Endothelial cell of umbilical vein (primary cell): ENCODE data around the gene RPL18A. TPM values are rescaled to one million over a fixed set of nuclear protein-coding genes. Genes with fewer than 3 reads are reported as not detected.

ENCODE experiments used
- BruUV-seq: library from RNA; stranded (reverse); fragments of 400-500 nt; replicated peaks from 2 replicates; lab custom pipeline; 2021; lab: Mats Ljungman, UMichigan
- CTCF ChIA-PET: fragments of 300-600, 350-600 bp; sonication (Branson Sonifier 250); formaldehyde crosslinking; loops from one replicate; lab custom pipeline; 2021; ENCODE audit warnings: antibody characterized with exemption, inconsistent platforms; lab: Charles Lee
- POLR2A ChIA-PET: fragments of 300-600, 350-600 bp; sonication (Branson Sonifier 250); formaldehyde crosslinking; loops from one replicate; lab custom pipeline; 2021; ENCODE audit warnings: antibody characterized with exemption, inconsistent platforms; lab: Charles Lee
- DNase-seq: peaks from one replicate; pipeline ENCODE4 v3.0.0-alpha.2; 2011; ENCODE audit warnings: low read depth, low spot score
- FAIRE-seq: peaks from 2 replicates; lab custom pipeline; 2011; peaks lifted over from hg19 to GRCh38; lab: Jason Lieb, UNC
- H2AFZ ChIP-seq: 2 replicates; pipeline ENCODE4 v1.6.0; 2012; ENCODE audit warnings: low read depth, low read length, control low read depth, inconsistent platforms
- H3K27ac ChIP-seq: 2 replicates; pipeline ENCODE4 v1.5.1; 2011; ENCODE audit warnings: low read depth, mild to moderate bottlenecking, control low read depth, low read length, moderate library complexity; ENCODE audit not compliant: insufficient read depth
- H3K27me3 ChIP-seq, 2 experiments: 2 replicates each; pipeline versions ENCODE4 v1.6.0 to v1.6.1; 2011; ENCODE audit warnings: low read length in 2 of 2, mixed read lengths in 1 of 2; ENCODE audit not compliant: control insufficient read depth in 2 of 2, insufficient read depth in 2 of 2
- H3K36me3 ChIP-seq, 2 experiments: 2 replicates in 1 of 2; 3 replicates in 1 of 2; pipeline ENCODE4 v1.5.1; 2011; ENCODE audit warnings: low read length in 2 of 2, mild to moderate bottlenecking in 1 of 2, moderate library complexity in 1 of 2; ENCODE audit not compliant: control insufficient read depth in 2 of 2, insufficient read depth in 2 of 2; ENCODE audit errors: extremely low read depth in 1 of 2
- H3K4me1 ChIP-seq: 3 replicates; pipeline ENCODE4 v1.5.1; 2011; ENCODE audit warnings: mild to moderate bottlenecking, low read length; ENCODE audit not compliant: control insufficient read depth, insufficient read depth; ENCODE audit errors: extremely low read depth
- H3K4me2 ChIP-seq: 2 replicates; pipeline ENCODE4 v1.6.1; 2011; ENCODE audit warnings: low read length, control low read depth, mixed read lengths; ENCODE audit not compliant: insufficient read depth
- H3K4me3 ChIP-seq, 3 experiments: fragments of 200-600 bp in 1 of 3; sonication (generic), shearing (Covaris generic) in 1 of 3; replicated peaks in 1 of 3; 2 replicates each; pipeline ENCODE4 v1.5.1; 2011 to 2016; ENCODE audit warnings: control low read depth in 3 of 3, low read length in 3 of 3, mild to moderate bottlenecking in 2 of 3, inconsistent platforms in 1 of 3, low read depth in 1 of 3, moderate library complexity in 1 of 3; ENCODE audit not compliant: insufficient read depth in 1 of 3
- H3K79me2 ChIP-seq: 2 replicates; pipeline ENCODE4 v1.6.0; 2012; ENCODE audit warnings: low read length, inconsistent platforms; ENCODE audit not compliant: control insufficient read depth, insufficient read depth
- H3K9ac ChIP-seq: replicated peaks from 2 replicates; pipeline ENCODE3; 2011; ENCODE audit warnings: low read length, control low read depth; ENCODE audit not compliant: insufficient read depth; ENCODE audit errors: extremely low read depth
- H3K9me1 ChIP-seq: replicated peaks from 3 replicates; pipeline ENCODE4 v1.6.0; 2011; ENCODE audit warnings: mild to moderate bottlenecking, low read length; ENCODE audit not compliant: control insufficient read depth, insufficient read depth; ENCODE audit errors: extremely low read depth
- H3K9me3 ChIP-seq: replicated peaks from 2 replicates; pipeline ENCODE4 v1.5.1; 2012; ENCODE audit warnings: low read length, inconsistent platforms; ENCODE audit not compliant: control insufficient read depth, insufficient read depth
- H4K20me1 ChIP-seq: replicated peaks from 2 replicates; pipeline ENCODE3; 2011; ENCODE audit warnings: mild to moderate bottlenecking, low read length; ENCODE audit not compliant: control insufficient read depth, insufficient read depth; ENCODE audit errors: extremely low read depth
- CTCF ChIP-seq, 2 donors: IDR thresholded peaks; 1 replicate in 1 of 2; 2 replicates in 1 of 2; pipeline ENCODE4 v1.5.1; 2011; ENCODE audit warnings: low read length in 2 of 2, mild to moderate bottlenecking in 2 of 2, moderate library complexity in 2 of 2, control low read depth in 1 of 2, inconsistent platforms in 1 of 2, low read depth in 1 of 2; ENCODE audit not compliant: insufficient read depth in 1 of 2; ENCODE audit errors: extremely low read depth in 1 of 2
- EZH2 ChIP-seq: IDR thresholded peaks from 2 replicates; pipeline ENCODE4 v1.6.1; 2012; ENCODE audit warnings: borderline replicate concordance, low read depth, mild to moderate bottlenecking, moderate library complexity, low read length, inconsistent platforms; ENCODE audit not compliant: severe bottlenecking
- FOS ChIP-seq: IDR thresholded peaks from 2 replicates; pipeline ENCODE4 v1.6.1; 2011; ENCODE audit warnings: mild to moderate bottlenecking, low read length, moderate library complexity, borderline replicate concordance; ENCODE audit not compliant: insufficient read depth
- GATA2 ChIP-seq: IDR thresholded peaks from 2 replicates; pipeline ENCODE4 v1.7.0; 2011; ENCODE audit warnings: low read depth, mild to moderate bottlenecking, moderate library complexity, mixed read lengths, low read length; ENCODE audit not compliant: insufficient read length, insufficient read depth
- JUN ChIP-seq: IDR thresholded peaks from 2 replicates; pipeline ENCODE4 v1.6.1; 2011; ENCODE audit warnings: borderline replicate concordance, low read depth; ENCODE audit not compliant: insufficient read length, insufficient read depth
- MAX ChIP-seq: IDR thresholded peaks from 2 replicates; pipeline ENCODE4 v1.6.1; 2011; ENCODE audit not compliant: insufficient read depth, insufficient read length
- MYC ChIP-seq: IDR thresholded peaks from one replicate; pipeline ENCODE4 v1.6.1; 2011; ENCODE audit warnings: mild to moderate bottlenecking, low read depth, low read length
- POLR2A ChIP-seq: IDR thresholded peaks from 2 replicates; pipeline ENCODE4 v1.6.1; 2012; ENCODE audit warnings: low read depth, mild to moderate bottlenecking, control low read depth, low read length
- POLR2AphosphoS5 ChIP-seq: IDR thresholded peaks from 2 replicates; pipeline ENCODE4 v1.6.1; 2012; ENCODE audit warnings: low read depth, mild to moderate bottlenecking, control low read depth, low read length, moderate library complexity; ENCODE audit not compliant: insufficient read depth
- dilution Hi-C: fragments of 300-500 bp; cut with MboI; formaldehyde crosslinking; loops from one replicate; pipeline ENCODE4 v1.15.0; 2019; ENCODE audit warnings: low sequenced_read_pairs; ENCODE audit not compliant: extremely low pct_ligation_motif_present
- intact Hi-C: fragments of 100-400 bp; cut with micrococcal nuclease; formaldehyde crosslinking; loops from one replicate; pipeline ENCODE4 v1.10.0; 2022
- polyA plus RNA-seq, 4 experiments: library from polyadenylated mRNA; depleted of rRNA in 3 of 4; stranded (reverse) in 3 of 4; unstranded in 1 of 4; fragments of >200 nt; gene quantifications; 2 replicates each; pipeline versions ENCODE4 v1.2.1 to v1.2.3, GENCODE V29; 2011 to 2012; ENCODE audit warnings: missing spikeins in 1 of 4
- total RNA-seq: library from RNA; stranded (reverse); gene quantifications from 2 replicates; pipeline ENCODE4 v1.2.3, GENCODE V29; 2021

The RPL18A gene
- total and polyA plus RNA-seq, 2 donors (not counting 3 experiments of a cell fraction or from before 2014, with no cell fraction given), result 1,970 to 2,869 TPM

GRCh38 chr19:17836530-17836929 is 23.2 kb upstream of the RPL18A start:
- no peaks in the 10 kb centered on the region for H3K36me3 ChIP-seq
- BruUV-seq, result no TSS peak
- H3K9me3 ChIP-seq, result no peaks in the 10 kb centered on the region
- H3K9ac ChIP-seq, result no peak overlapping the region
- H4K20me1 ChIP-seq, result no peaks in the 10 kb centered on the region
- no peak overlapping the region for H3K4me2 ChIP-seq
- ChIA-PET CTCF (no interaction called here), POLR2A (no interaction called here)
- peaks cover 6% of the 10 kb centered on the region for H3K4me1 ChIP-seq
- TF ChIP-seq JUN (no peak), MYC (no peak), EZH2 (no peak), MAX (no peak), CTCF (IDR thresholded peaks at IDR 0.05; ENCODE audit: extremely low read depth in 1 of 2, insufficient read depth in 1 of 2, low read depth in 1 of 2, low read length in 2 of 2) (no peak), POLR2AphosphoS5 (no peak), POLR2A (no peak), FOS (no peak), GATA2 (no peak)
- DNase-seq, result no peak
- H3K27ac ChIP-seq, result no peak overlapping the region
- H3K9me1 ChIP-seq, result no peaks in the 10 kb centered on the region
- no peaks in the 10 kb centered on the region for H3K27me3 ChIP-seq
- H3K79me2 ChIP-seq, result no peaks in the 10 kb centered on the region
- dilution Hi-C loops (no loop called here), intact Hi-C loops (no loop called here)
- no peak overlapping the region for H3K4me3 ChIP-seq
- FAIRE-seq, result no peak
- H2AFZ ChIP-seq, result no peak overlapping the region
